H9 (cell line): ENCODE measurements around the gene MTFP1. TPM values are rescaled to one million over a fixed set of nuclear protein-coding genes. Genes with fewer than 3 reads are reported as not detected.

ENCODE experiments used
- DNase-seq: peaks from one replicate; pipeline ENCODE4 v3.0.0-alpha.2; 2017
- H2AFZ ChIP-seq: one replicate; pipeline ENCODE4 v1.6.1; 2013; ENCODE audit warnings: mild to moderate bottlenecking, low read length, control low read depth, moderate library complexity
- H2AK5ac ChIP-seq: 2 replicates; pipeline ENCODE4 v1.6.1; 2013; ENCODE audit warnings: low read length, control low read depth, mixed read lengths; ENCODE audit not compliant: insufficient read length
- H2BK120ac ChIP-seq: one replicate; pipeline ENCODE4 v1.6.1; 2013; ENCODE audit warnings: low read depth, mild to moderate bottlenecking, low read length, control low read depth, inconsistent platforms; ENCODE audit not compliant: poor library complexity, severe bottlenecking
- H2BK12ac ChIP-seq: 2 replicates; pipeline ENCODE4 v1.6.1; 2013; ENCODE audit warnings: low read length, control low read depth, mixed read lengths, low read depth; ENCODE audit not compliant: insufficient read length
- H2BK15ac ChIP-seq: 2 replicates; pipeline ENCODE4 v1.6.1; 2013; ENCODE audit warnings: low read depth, low read length, control low read depth
- H2BK20ac ChIP-seq: one replicate; pipeline ENCODE4 v1.6.1; 2013; ENCODE audit warnings: low read depth, mild to moderate bottlenecking, low read length, control low read depth, inconsistent platforms; ENCODE audit not compliant: poor library complexity, severe bottlenecking
- H2BK5ac ChIP-seq: 2 replicates; pipeline ENCODE4 v1.6.1; 2013; ENCODE audit warnings: low read length, control low read depth, mixed read lengths; ENCODE audit not compliant: insufficient read length
- H3K14ac ChIP-seq: 2 replicates; pipeline ENCODE4 v1.6.1; 2013; ENCODE audit warnings: low read length, control low read depth; ENCODE audit not compliant: insufficient read depth
- H3K18ac ChIP-seq: 2 replicates; pipeline ENCODE4 v1.6.1; 2013; ENCODE audit warnings: low read depth, mild to moderate bottlenecking, mixed read lengths, low read length, control low read depth; ENCODE audit not compliant: insufficient read length
- H3K23ac ChIP-seq: 2 replicates; pipeline ENCODE4 v1.6.1; 2013; ENCODE audit warnings: low read length, control low read depth, mixed read lengths, low read depth; ENCODE audit not compliant: insufficient read length
- H3K23me2 ChIP-seq: 2 replicates; pipeline ENCODE4 v1.6.1; 2013; ENCODE audit warnings: low read depth, mild to moderate bottlenecking, mixed read lengths, low read length, control low read depth; ENCODE audit not compliant: insufficient read length, poor library complexity, severe bottlenecking
- H3K27ac ChIP-seq: 2 replicates; pipeline ENCODE4 v1.5.1; 2013; ENCODE audit warnings: low read length, control low read depth, mixed read lengths, low read depth; ENCODE audit not compliant: insufficient read length
- H3K27me3 ChIP-seq: 2 replicates; pipeline ENCODE4 v1.6.1; 2013; ENCODE audit warnings: low read length, control low read depth, inconsistent platforms; ENCODE audit not compliant: insufficient read depth
- H3K4ac ChIP-seq: 2 replicates; pipeline ENCODE4 v1.6.1; 2013; ENCODE audit warnings: low read depth, mild to moderate bottlenecking, control low read depth, inconsistent platforms, low read length, moderate library complexity
- H3K4me1 ChIP-seq: 2 replicates; pipeline ENCODE4 v1.6.1; 2013; ENCODE audit warnings: low read length, control low read depth, inconsistent platforms; ENCODE audit not compliant: insufficient read depth
- H3K4me2 ChIP-seq: 2 replicates; pipeline ENCODE4 v1.6.1; 2013; ENCODE audit warnings: low read length, control low read depth, mixed read lengths; ENCODE audit not compliant: insufficient read length, insufficient read depth
- H3K56ac ChIP-seq: 2 replicates; pipeline ENCODE4 v1.6.1; 2013; ENCODE audit warnings: low read depth, mild to moderate bottlenecking, mixed read lengths, low read length, control low read depth; ENCODE audit not compliant: insufficient read length
- H3K79me1 ChIP-seq: 2 replicates; pipeline ENCODE4 v1.6.1; 2013; ENCODE audit warnings: low read depth, mild to moderate bottlenecking, moderate library complexity, low read length, control low read depth, inconsistent platforms; ENCODE audit not compliant: insufficient read depth, poor library complexity, severe bottlenecking
- H3K79me2 ChIP-seq: 2 replicates; pipeline ENCODE4 v1.6.1; 2013; ENCODE audit warnings: low read length, control low read depth, inconsistent platforms; ENCODE audit not compliant: insufficient read depth
- H3K9ac ChIP-seq: 2 replicates; pipeline ENCODE4 v1.6.1; 2013; ENCODE audit warnings: low read length, control low read depth, mixed read lengths; ENCODE audit not compliant: insufficient read length; ENCODE audit errors: extremely low read depth
- H3K9me3 ChIP-seq: one replicate; pipeline ENCODE4 v1.6.1; 2013; ENCODE audit warnings: low read depth, low read length, inconsistent platforms; ENCODE audit not compliant: control insufficient read depth
- H3T11ph ChIP-seq: one replicate; pipeline ENCODE4 v1.6.1; 2013; ENCODE audit warnings: mild to moderate bottlenecking, low read length, control low read depth, inconsistent platforms
- H4K20me1 ChIP-seq: one replicate; pipeline ENCODE4 v1.6.1; 2013; ENCODE audit not compliant: control insufficient read depth, insufficient read length, insufficient read depth
- H4K5ac ChIP-seq: 2 replicates; pipeline ENCODE4 v1.6.1; 2013; ENCODE audit warnings: low read depth, mild to moderate bottlenecking, mixed read lengths, low read length, control low read depth; ENCODE audit not compliant: insufficient read length
- H4K8ac ChIP-seq: replicated peaks from 2 replicates; pipeline ENCODE4 v1.6.1; 2013; ENCODE audit warnings: low read length, control low read depth, mixed read lengths, low read depth; ENCODE audit not compliant: insufficient read length
- H4K91ac ChIP-seq: 2 replicates; pipeline ENCODE4 v1.6.1; 2013; ENCODE audit warnings: low read depth, mild to moderate bottlenecking, moderate library complexity, mixed read lengths, low read length, control low read depth; ENCODE audit not compliant: insufficient read length
- H3K27ac Mint-ChIP-seq, 3 experiments: 2 replicates in 2 of 3; 3 replicates in 1 of 3; pipeline ENCODE4 v1.8.0; 2020 to 2021; ENCODE audit warnings: mixed read lengths in 3 of 3, mild to moderate bottlenecking in 1 of 3, moderate library complexity in 1 of 3
- H3K27me3 Mint-ChIP-seq: 2 replicates; pipeline ENCODE4 v1.8.0; 2021; ENCODE audit warnings: low read depth, mild to moderate bottlenecking, moderate library complexity, mixed read lengths
- H3K36me3 Mint-ChIP-seq, 3 experiments: 2 replicates in 2 of 3; 3 replicates in 1 of 3; pipeline ENCODE4 v1.8.0; 2020 to 2021; ENCODE audit warnings: low read depth in 3 of 3, mixed read lengths in 3 of 3; ENCODE audit not compliant: insufficient read depth in 1 of 3
- H3K4me1 Mint-ChIP-seq, 2 experiments: 2 replicates each; pipeline ENCODE4 v1.8.0; 2020; ENCODE audit warnings: mixed read lengths in 2 of 2
- H3K4me3 Mint-ChIP-seq, 2 experiments: 2 replicates in 1 of 2; 3 replicates in 1 of 2; pipeline ENCODE4 v1.8.0; 2020 to 2021; ENCODE audit warnings: mild to moderate bottlenecking in 2 of 2, mixed read lengths in 2 of 2, moderate library complexity in 1 of 2
- H3K9me3 Mint-ChIP-seq, 2 experiments: 2 replicates in 1 of 2; 3 replicates in 1 of 2; pipeline ENCODE4 v1.8.0; 2020; ENCODE audit warnings: mild to moderate bottlenecking in 2 of 2, mixed read lengths in 2 of 2, moderate library complexity in 1 of 2
- WGBS: extraction: QIAGEN DNeasy Blood & Tissue Kit; methylation state at CpG from one replicate; pipeline ENCODE4 v1.1.7; 2013; ENCODE audit warnings: missing lambda C conversion rate, low lambda C conversion rate, mixed read lengths; ENCODE audit not compliant: insufficient read length; ENCODE audit errors: extremely low coverage; 5-methylcytosine and 5-hydroxymethylcytosine counted together
- total RNA-seq: library from RNA; stranded (reverse); gene quantifications from 2 replicates; pipeline ENCODE4 v1.2.1, GENCODE V29; 2021
- TF ChIP-seq, protein P1 (sequence below): fragments of 200-600 bp; sonication (generic); conservative IDR thresholded peaks from 3 replicates; pipeline ENCODE4 v1.8.0; 2021; ENCODE audit warnings: antibody characterized with exemption, mild to moderate bottlenecking

Gene MTFP1
- total RNA-seq, 1 experiment from 2014 or later: 46.8 TPM

DNA sequence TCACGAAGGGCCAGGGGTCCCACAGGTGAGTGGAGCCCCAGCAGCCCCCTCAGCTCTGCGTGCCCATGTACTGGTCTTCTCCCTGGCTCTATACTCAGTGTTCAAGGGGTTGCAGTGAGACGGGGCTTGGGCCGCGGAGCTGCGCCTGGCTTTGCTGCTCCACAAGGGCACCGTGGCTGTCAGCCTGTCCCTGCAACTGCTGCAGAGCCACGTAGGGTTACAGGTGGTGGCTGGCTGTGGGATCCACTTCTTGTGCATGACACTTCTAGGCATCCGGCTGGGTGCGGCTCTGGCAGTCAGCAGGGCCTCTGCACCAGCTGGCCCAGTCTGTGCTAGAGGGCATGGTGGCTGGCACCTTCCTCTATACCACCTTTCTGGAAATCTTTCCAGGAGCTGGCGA is 14.3 kb downstream of the MTFP1 start:
- Histone ChIP-seq H3K79me1 (no peaks in the 10 kb centered on the region), H3K23me2 (no peaks in the 10 kb centered on the region), H3K9ac (no peak overlapping the region), H3K79me2 (no peaks in the 10 kb centered on the region), H3K56ac (no peak overlapping the region), H3K27ac (no peak overlapping the region), H2BK12ac (no peak overlapping the region), H3K14ac (peak overlapping the region; percentile 68; the same call in 1 of the 2 replicates), H2BK5ac (no peak overlapping the region), H2AK5ac (no peak overlapping the region), H4K91ac (no peak overlapping the region), H3K4me1 (no peaks in the 10 kb centered on the region), H2AFZ (no peak overlapping the region), H3K27me3 (no peaks in the 10 kb centered on the region), H2BK15ac (no peak overlapping the region), H3K18ac (no peak overlapping the region), H4K20me1 (no peaks in the 10 kb centered on the region), H3K4me2 (no peak overlapping the region), H3K9me3 (no peaks in the 10 kb centered on the region), H3K23ac (no peak overlapping the region), H4K5ac (no peak overlapping the region), H4K8ac (no peak overlapping the region), H3T11ph (no peak overlapping the region), H3K4ac (no peak overlapping the region), H2BK20ac (no peak overlapping the region), H2BK120ac (no peak overlapping the region)
- H3K27ac Mint-ChIP-seq: no peak overlapping the region
- no peaks in the 10 kb centered on the region; a peak in 1 of 5 replicates for H3K9me3 Mint-ChIP-seq
- H3K4me1 Mint-ChIP-seq: peaks cover 14 to 20% of the 10 kb centered on the region in 2 experiments; a peak in 3 of 4 replicates
- H3K4me3 Mint-ChIP-seq: no peak overlapping the region
- peaks cover 6% of the 10 kb centered on the region for H3K27me3 Mint-ChIP-seq
- TF ChIP-seq, protein P1, sequence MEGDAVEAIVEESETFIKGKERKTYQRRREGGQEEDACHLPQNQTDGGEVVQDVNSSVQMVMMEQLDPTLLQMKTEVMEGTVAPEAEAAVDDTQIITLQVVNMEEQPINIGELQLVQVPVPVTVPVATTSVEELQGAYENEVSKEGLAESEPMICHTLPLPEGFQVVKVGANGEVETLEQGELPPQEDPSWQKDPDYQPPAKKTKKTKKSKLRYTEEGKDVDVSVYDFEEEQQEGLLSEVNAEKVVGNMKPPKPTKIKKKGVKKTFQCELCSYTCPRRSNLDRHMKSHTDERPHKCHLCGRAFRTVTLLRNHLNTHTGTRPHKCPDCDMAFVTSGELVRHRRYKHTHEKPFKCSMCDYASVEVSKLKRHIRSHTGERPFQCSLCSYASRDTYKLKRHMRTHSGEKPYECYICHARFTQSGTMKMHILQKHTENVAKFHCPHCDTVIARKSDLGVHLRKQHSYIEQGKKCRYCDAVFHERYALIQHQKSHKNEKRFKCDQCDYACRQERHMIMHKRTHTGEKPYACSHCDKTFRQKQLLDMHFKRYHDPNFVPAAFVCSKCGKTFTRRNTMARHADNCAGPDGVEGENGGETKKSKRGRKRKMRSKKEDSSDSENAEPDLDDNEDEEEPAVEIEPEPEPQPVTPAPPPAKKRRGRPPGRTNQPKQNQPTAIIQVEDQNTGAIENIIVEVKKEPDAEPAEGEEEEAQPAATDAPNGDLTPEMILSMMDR: no peak
- no peak for DNase-seq
- H3K36me3 Mint-ChIP-seq: peaks cover 0 to 3% (median 0%) of the 10 kb centered on the region in 3 experiments; a peak in 1 of 7 replicates
- WGBS: no CpG with 5 or more reads among the region's 11 CpGs
